GM12892 (cell line): ENCODE measurements around the gene CAB39L.

ENCODE experiments used
- DNase-seq: peaks from one replicate; pipeline ENCODE4 v3.0.0; 2011; ENCODE audit not compliant: insufficient read length
- FAIRE-seq: peaks from 2 replicates; lab custom pipeline; 2011; peaks lifted over from hg19 to GRCh38; lab: Jason Lieb, UNC
- POLR2A ChIP-seq: IDR thresholded peaks from 2 replicates; pipeline ENCODE4 v1.6.1; 2011; ENCODE audit warnings: low read depth, low read length, control low read depth
- POLR2AphosphoS5 ChIP-seq: IDR thresholded peaks from 2 replicates; pipeline ENCODE4 v1.6.1; 2011; ENCODE audit warnings: low read depth, low read length, control low read depth
- TAF1 ChIP-seq: IDR thresholded peaks from 2 replicates; pipeline ENCODE4 v1.6.1; 2011; ENCODE audit warnings: low read depth, mild to moderate bottlenecking, control low read depth, low read length, borderline replicate concordance

CAB39L gene

GRCh38 chr13:49278211-49278610, 165.7 kb downstream of the CAB39L start:
- TF ChIP-seq POLR2AphosphoS5 (no peak), POLR2A (no peak), TAF1 (no peak)
- no peak for FAIRE-seq
- no peak for DNase-seq

- FAIRE-seq, result no peak
- TF ChIP-seq TAF1, result no peak
- TF ChIP-seq POLR2AphosphoS5, result no peak
- TF ChIP-seq POLR2A, result no peak
Observed at GRCh38 chr13:49272296-49272695, 171.6 kb downstream of the CAB39L start.

GRCh38 chr13:49271264-49271663, 172.6 kb downstream of the CAB39L start:
- TF ChIP-seq TAF1, result no peak
- TF ChIP-seq POLR2AphosphoS5, result no peak
- TF ChIP-seq POLR2A, result no peak
- DNase-seq (no peak), FAIRE-seq (no peak)

More at GRCh38 chr13:49272296-49272695, 171.6 kb downstream of the CAB39L start:
- no peak for DNase-seq

GRCh38 chr13:49265822-49266221, 178.0 kb downstream of the CAB39L start:
- no peak for DNase-seq
- no peak for TF ChIP-seq TAF1
- no peak for TF ChIP-seq POLR2A
- TF ChIP-seq POLR2AphosphoS5, result no peak
- FAIRE-seq, result no peak

- no peak for DNase-seq
- no peak for FAIRE-seq
- TF ChIP-seq TAF1 (no peak), POLR2AphosphoS5 (no peak), POLR2A (no peak)
Observed at GRCh38 chr13:49262634-49263033, 181.2 kb downstream of the CAB39L start.

- no peak for TF ChIP-seq TAF1
- no peak for TF ChIP-seq POLR2AphosphoS5
- TF ChIP-seq POLR2A, result no peak
- FAIRE-seq (no peak), DNase-seq (no peak)
Observed at GRCh38 chr13:49259586-49259985, 184.3 kb downstream of the CAB39L start.
